ENCODE results near the gene C1QTNF2.

C1QTNF2 gene

GRCh38 chr5:160325716-160326115 lies 44.7 kb downstream of the C1QTNF2 start:
- in situ Hi-C loops (cut with HindIII; ENCODE audit: low pct_unique_long_range_greater_than_20kb, low sequenced_read_pairs): no loop called here
- TF ChIP-seq JUND (IDR thresholded peaks at IDR 0.05; ENCODE audit: low read depth): no peak
- DNase-seq (ENCODE audit: low read depth in 1 of 2, low spot score in 1 of 2): no peak

- TF ChIP-seq JUND (IDR thresholded peaks at IDR 0.05; ENCODE audit: low read depth): no peak
- no peak for DNase-seq (ENCODE audit: low read depth in 1 of 2, low spot score in 1 of 2)
- in situ Hi-C loops (cut with HindIII; ENCODE audit: low pct_unique_long_range_greater_than_20kb, low sequenced_read_pairs): no loop called here
Measured at GRCh38 chr5:160324886-160325285, 45.5 kb downstream of the C1QTNF2 start.

GRCh38 chr5:160318409-160318808 lies 52.0 kb downstream of the C1QTNF2 start:
- TF ChIP-seq JUND (IDR thresholded peaks at IDR 0.05; ENCODE audit: low read depth): no peak
- in situ Hi-C loops (cut with HindIII; ENCODE audit: low pct_unique_long_range_greater_than_20kb, low sequenced_read_pairs): no loop called here
- no peak for DNase-seq (ENCODE audit: low read depth in 1 of 2, low spot score in 1 of 2)

- no peak for DNase-seq (ENCODE audit: low read depth in 1 of 2, low spot score in 1 of 2)
- no peak for TF ChIP-seq JUND (IDR thresholded peaks at IDR 0.05; ENCODE audit: low read depth)
- in situ Hi-C loops (cut with HindIII; ENCODE audit: low pct_unique_long_range_greater_than_20kb, low sequenced_read_pairs): no loop called here
Measured at GRCh38 chr5:160317434-160317833, 53.0 kb downstream of the C1QTNF2 start.

- DNase-seq (ENCODE audit: low read depth in 1 of 2, low spot score in 1 of 2): peak; percentile 66 to 85
- peak; percentile 92 for TF ChIP-seq JUND (IDR thresholded peaks at IDR 0.05; ENCODE audit: low read depth)
- in situ Hi-C loops (cut with HindIII; ENCODE audit: low pct_unique_long_range_greater_than_20kb, low sequenced_read_pairs): no loop called here
Measured at GRCh38 chr5:160315968-160316367, 54.5 kb downstream of the C1QTNF2 start.

- in situ Hi-C loops (cut with HindIII; ENCODE audit: low pct_unique_long_range_greater_than_20kb, low sequenced_read_pairs): no loop called here
- peak in 1 of 2 experiments; percentile 35 for DNase-seq (ENCODE audit: low read depth in 1 of 2, low spot score in 1 of 2)
Measured at GRCh38 chr5:160312960-160313727, 57.3 kb downstream of the C1QTNF2 start.

GRCh38 chr5:160312134-160312959 lies 58.1 kb downstream of the C1QTNF2 start, which contains the start of gene CCNJL:
CCNJL (minus strand) TSS chr5:160312564; CDS start chr5:160311923, 641 bp downstream.
- DNase-seq (ENCODE audit: low read depth in 1 of 2, low spot score in 1 of 2): peak; percentile 76 to 91
- no peak for TF ChIP-seq JUND (IDR thresholded peaks at IDR 0.05; ENCODE audit: low read depth)
- in situ Hi-C loops (cut with HindIII; ENCODE audit: low pct_unique_long_range_greater_than_20kb, low sequenced_read_pairs): no loop called here

More at GRCh38 chr5:160312960-160313727, 57.3 kb downstream of the C1QTNF2 start:
- no peak for TF ChIP-seq JUND (IDR thresholded peaks at IDR 0.05; ENCODE audit: low read depth)

- in situ Hi-C loops (cut with HindIII; ENCODE audit: low pct_unique_long_range_greater_than_20kb, low sequenced_read_pairs): no loop called here
- TF ChIP-seq JUND (IDR thresholded peaks at IDR 0.05; ENCODE audit: low read depth): no peak
- no peak for DNase-seq (ENCODE audit: low read depth in 1 of 2, low spot score in 1 of 2)
Measured at GRCh38 chr5:160311491-160312133, 58.8 kb downstream of the C1QTNF2 start.

GRCh38 chr5:160310552-160311295 lies 59.7 kb downstream of the C1QTNF2 start:
- DNase-seq (ENCODE audit: low read depth in 1 of 2, low spot score in 1 of 2): no peak
- no peak for TF ChIP-seq JUND (IDR thresholded peaks at IDR 0.05; ENCODE audit: low read depth)
- in situ Hi-C loops (cut with HindIII; ENCODE audit: low pct_unique_long_range_greater_than_20kb, low sequenced_read_pairs): no loop called here

- in situ Hi-C loops (cut with HindIII; ENCODE audit: low pct_unique_long_range_greater_than_20kb, low sequenced_read_pairs): no loop called here
- DNase-seq (ENCODE audit: low read depth in 1 of 2, low spot score in 1 of 2): no peak
- no peak for TF ChIP-seq JUND (IDR thresholded peaks at IDR 0.05; ENCODE audit: low read depth)
Measured at GRCh38 chr5:160310140-160310539, 60.3 kb downstream of the C1QTNF2 start.

GRCh38 chr5:160306696-160307095 lies 63.7 kb downstream of the C1QTNF2 start:
- in situ Hi-C loops (cut with HindIII; ENCODE audit: low pct_unique_long_range_greater_than_20kb, low sequenced_read_pairs): no loop called here
- DNase-seq (ENCODE audit: low read depth in 1 of 2, low spot score in 1 of 2): no peak
- no peak for TF ChIP-seq JUND (IDR thresholded peaks at IDR 0.05; ENCODE audit: low read depth)

- TF ChIP-seq JUND (IDR thresholded peaks at IDR 0.05; ENCODE audit: low read depth): no peak
- no peak for DNase-seq (ENCODE audit: low read depth in 1 of 2, low spot score in 1 of 2)
Measured at GRCh38 chr5:160305319-160305718, 65.1 kb downstream of the C1QTNF2 start.

More at GRCh38 chr5:160305319-160305718, 65.1 kb downstream of the C1QTNF2 start:
- in situ Hi-C loops (cut with HindIII; ENCODE audit: low pct_unique_long_range_greater_than_20kb, low sequenced_read_pairs): no loop called here

Measured in T47D (cell line).